Activated CD8-positive, alpha-beta memory T cell treated with anti-CD3 and anti-CD28 coated beads, Interleukin-2, amount 10 ng/mL, durations not matched to agents 7 days and 5 days (primary cell): ENCODE results near the gene PRPH2. TPM values are rescaled to one million over a fixed set of nuclear protein-coding genes. Genes with fewer than 3 reads are reported as not detected.
"Not testable (repeated sequence)": the region's sequence is repeated elsewhere in the genome, so short reads cannot be mapped to it uniquely, and the experiment has no call there.

Source experiments
- ATAC-seq: fragments of 150-1000 bp; cut with Tn5 transposase; one replicate; pipeline ENCODE4 v1.10.0; 2021; ENCODE audit warnings: moderate library complexity
- CTCF ChIA-PET: fragments of 350-600 bp; sonication (Branson Sonifier 250); formaldehyde crosslinking; loops from one replicate; lab custom pipeline; 2021; ENCODE audit warnings: antibody characterized with exemption; lab: Charles Lee
- DNase-seq: peaks from one replicate; pipeline ENCODE4 v3.0.0-alpha.2; 2020
- H3K27ac Mint-ChIP-seq: one replicate; pipeline ENCODE4 v1.8.0; 2021; ENCODE audit warnings: mild to moderate bottlenecking, mixed read lengths
- H3K27me3 Mint-ChIP-seq: one replicate; pipeline ENCODE4 v1.8.0; 2021; ENCODE audit warnings: mixed read lengths
- H3K36me3 Mint-ChIP-seq: one replicate; pipeline ENCODE4 v1.8.0; 2021; ENCODE audit warnings: mild to moderate bottlenecking, mixed read lengths
- H3K4me1 Mint-ChIP-seq: one replicate; pipeline ENCODE4 v1.8.0; 2021; ENCODE audit warnings: mixed read lengths
- H3K4me3 Mint-ChIP-seq: one replicate; pipeline ENCODE4 v1.8.0; 2021; ENCODE audit warnings: mild to moderate bottlenecking, moderate library complexity, mixed read lengths
- H3K9me3 Mint-ChIP-seq: one replicate; pipeline ENCODE4 v1.8.0; 2022; ENCODE audit warnings: low read depth, mixed read lengths
- total RNA-seq, 2 experiments: library from RNA; stranded (reverse); gene quantifications; one replicate each; pipeline ENCODE4 v1.2.3, GENCODE V29; 2021

Gene PRPH2
- total RNA-seq, 2 experiments from 2014 or later: 0.07 TPM; not detected in 1

DNA sequence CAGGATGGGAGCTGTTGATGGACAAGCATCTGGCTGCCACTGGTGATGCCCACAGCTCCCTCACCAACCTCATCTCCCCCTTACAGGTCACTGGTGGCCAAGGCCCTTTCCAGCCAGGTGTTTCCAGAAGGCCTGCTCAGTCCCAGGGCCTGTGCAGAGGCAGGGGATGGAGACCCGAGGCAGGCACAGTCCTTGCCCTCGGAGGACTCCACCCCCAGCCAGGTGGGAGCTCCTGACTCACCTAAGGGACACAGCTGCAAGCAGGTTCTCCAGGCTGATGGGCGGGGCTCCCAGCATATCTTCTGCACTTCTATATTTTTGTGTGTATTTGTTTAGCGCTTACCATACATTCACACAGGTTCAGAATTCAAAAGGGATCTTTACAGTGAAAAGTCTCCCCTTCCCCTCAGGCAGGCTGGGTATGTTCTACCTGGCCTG is 17.4 kb downstream of the PRPH2 start:
- Mint-ChIP-seq H3K9me3 (no peaks in the 10 kb centered on the region), H3K4me1 (peaks cover 15% of the 10 kb centered on the region), H3K27ac (no peak overlapping the region), H3K36me3 (no peaks in the 10 kb centered on the region), H3K27me3 (no peaks in the 10 kb centered on the region), H3K4me3 (no peak overlapping the region)
- ATAC-seq: no peak
- CTCF ChIA-PET: interaction anchor here (0.8 to 1.9 kb wide), 2 partner anchors 21 to 41 kb away, joined by 3 to 6 read pairs; partner anchors contain the start of gene TBCC
- DNase-seq: no peak

GRCh38 chr6:42704251-42704936 is 18.0 kb downstream of the PRPH2 start:
- ATAC-seq: no peak
- Mint-ChIP-seq H3K9me3 (no peaks in the 10 kb centered on the region), H3K4me1 (peaks cover 15% of the 10 kb centered on the region), H3K27me3 (no peaks in the 10 kb centered on the region), H3K27ac (no peak overlapping the region), H3K4me3 (no peak overlapping the region), H3K36me3 (no peaks in the 10 kb centered on the region)
- CTCF ChIA-PET: interaction anchor here (0.8 to 1.9 kb wide), 3 partner anchors 11 to 42 kb away, joined by 3 to 6 read pairs (median 6); partner anchors contain the start of gene TBCC
- DNase-seq: no peak

DNA sequence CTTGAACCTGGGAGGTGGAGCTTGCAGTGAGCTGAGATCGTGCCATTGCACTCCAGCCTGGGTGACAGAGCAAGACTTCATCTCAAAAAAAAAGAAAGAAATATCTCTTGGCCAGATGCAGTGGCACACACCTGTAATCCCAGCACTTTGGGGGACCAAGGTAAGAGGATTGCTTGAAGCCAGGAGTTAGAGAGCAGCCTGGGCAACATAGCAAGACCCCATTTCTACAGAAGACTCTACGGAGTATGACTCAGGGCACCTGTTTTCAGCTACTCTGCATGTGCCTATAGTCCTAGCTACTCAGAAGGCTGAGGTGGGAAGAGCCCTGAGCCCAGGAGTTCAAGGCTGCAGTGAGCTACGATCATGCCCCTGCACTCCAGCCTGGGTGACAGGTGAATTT is 19.6 kb downstream of the PRPH2 start:
- H3K4me1 Mint-ChIP-seq: peaks cover 15% of the 10 kb centered on the region
- H3K9me3 Mint-ChIP-seq, ATAC-seq, DNase-seq, H3K27me3 Mint-ChIP-seq, H3K4me3 Mint-ChIP-seq, H3K36me3 Mint-ChIP-seq, H3K27ac Mint-ChIP-seq: not testable (repeated sequence)
- CTCF ChIA-PET: interaction anchor here (1.3 to 2.7 kb wide), 2 partner anchors 10 to 23 kb away, joined by 6 to 8 read pairs; no protein-coding TSS in a partner anchor

- CTCF ChIA-PET: interaction anchor here (2.7 kb wide), 1 partner anchor 24 kb away, joined by 8 read pairs; no protein-coding TSS in a partner anchor
- no peaks in the 10 kb centered on the region for H3K36me3 Mint-ChIP-seq
- no peaks in the 10 kb centered on the region for H3K27me3 Mint-ChIP-seq
- no peaks in the 10 kb centered on the region for H3K9me3 Mint-ChIP-seq
- H3K27ac Mint-ChIP-seq: no peak overlapping the region
- no peak for DNase-seq
- peaks cover 10% of the 10 kb centered on the region for H3K4me1 Mint-ChIP-seq
- no peak overlapping the region for H3K4me3 Mint-ChIP-seq
- peak; percentile 30 for ATAC-seq
These were observed 20.2 kb downstream of the PRPH2 start for GRCh38 chr6:42702200-42702599.

DNA sequence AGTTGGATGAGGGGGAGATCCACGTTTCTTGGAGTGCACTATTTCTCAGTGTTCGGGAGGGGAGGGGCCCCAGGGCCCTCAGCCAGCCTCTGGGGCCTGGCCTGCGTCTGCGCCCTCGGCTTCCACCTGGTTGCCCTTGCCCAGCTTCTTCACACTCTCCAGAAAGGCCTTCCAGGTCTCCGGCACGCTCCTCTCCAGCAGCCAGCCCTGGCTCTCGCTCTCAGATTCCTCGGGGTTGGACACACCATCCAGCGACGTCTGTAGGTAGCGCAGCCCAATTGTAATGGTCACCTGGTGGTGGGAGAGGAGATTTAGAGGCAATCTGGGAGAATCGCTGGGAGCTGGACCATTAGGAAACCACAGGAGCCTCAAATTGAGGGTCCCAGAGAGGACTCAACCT is 24.2 kb downstream of the PRPH2 start:
- no peak for ATAC-seq
- H3K27ac Mint-ChIP-seq: no peak overlapping the region
- peaks cover 25% of the 10 kb centered on the region for H3K4me1 Mint-ChIP-seq
- CTCF ChIA-PET: interaction anchor here (0.7 kb wide), 1 partner anchor 1096 kb away, joined by 3 read pairs; no protein-coding TSS in a partner anchor
- H3K27me3 Mint-ChIP-seq: no peaks in the 10 kb centered on the region
- H3K4me3 Mint-ChIP-seq: no peak overlapping the region
- H3K9me3 Mint-ChIP-seq: no peaks in the 10 kb centered on the region
- H3K36me3 Mint-ChIP-seq: peaks cover 6% of the 10 kb centered on the region
- no peak for DNase-seq

GRCh38 chr6:42697268-42697655 is 25.1 kb downstream of the PRPH2 start:
- Mint-ChIP-seq H3K4me1 (peaks cover 32% of the 10 kb centered on the region), H3K9me3 (no peaks in the 10 kb centered on the region), H3K27me3 (no peaks in the 10 kb centered on the region), H3K4me3 (no peak overlapping the region), H3K27ac (no peak overlapping the region), H3K36me3 (peaks cover 12% of the 10 kb centered on the region)
- CTCF ChIA-PET: interaction anchor here (1.1 kb wide), 1 partner anchor 29 kb away, joined by 3 read pairs; no protein-coding TSS in a partner anchor
- DNase-seq: no peak
- no peak for ATAC-seq

- CTCF ChIA-PET: interaction anchor here (1.1 kb wide), 1 partner anchor 30 kb away, joined by 3 read pairs; no protein-coding TSS in a partner anchor
- peaks cover 12% of the 10 kb centered on the region for H3K36me3 Mint-ChIP-seq
- H3K4me1 Mint-ChIP-seq: peaks cover 29% of the 10 kb centered on the region
- no peaks in the 10 kb centered on the region for H3K9me3 Mint-ChIP-seq
- ATAC-seq: no peak
- H3K27me3 Mint-ChIP-seq: no peaks in the 10 kb centered on the region
- no peak for DNase-seq
- no peak overlapping the region for H3K4me3 Mint-ChIP-seq
- H3K27ac Mint-ChIP-seq: no peak overlapping the region
These were observed 25.7 kb downstream of the PRPH2 start for GRCh38 chr6:42696526-42697267.

DNA sequence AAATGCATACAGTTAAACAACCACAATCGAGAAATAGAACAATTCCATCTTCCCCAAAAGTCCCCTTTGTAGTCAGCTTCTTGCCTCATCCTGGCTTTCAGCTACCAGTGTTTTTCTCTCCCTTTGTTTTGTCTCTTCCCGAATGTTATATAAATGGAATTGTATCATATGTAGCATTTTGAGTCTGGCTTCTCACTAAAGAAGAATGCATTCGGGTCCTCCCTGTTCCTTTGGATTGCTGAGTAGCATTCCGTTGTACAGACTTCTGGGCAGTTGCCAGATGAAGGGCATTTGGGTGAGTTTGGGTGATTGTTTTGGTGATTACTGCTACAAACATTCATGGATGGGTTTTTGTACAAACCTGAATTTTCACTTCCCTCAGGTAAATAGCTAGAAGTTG is 27.8 kb downstream of the PRPH2 start:
- ATAC-seq (no peak), DNase-seq (no peak)
- Mint-ChIP-seq H3K9me3 (no peaks in the 10 kb centered on the region), H3K27me3 (no peaks in the 10 kb centered on the region), H3K27ac (peak overlapping the region; percentile 83), H3K36me3 (peaks cover 18% of the 10 kb centered on the region), H3K4me3 (no peak overlapping the region), H3K4me1 (peaks cover 36% of the 10 kb centered on the region)
- CTCF ChIA-PET: interaction anchor here (1.4 to 4.0 kb wide), 4 partner anchors 32 to 185 kb away, joined by 5 to 53 read pairs (median 13); partner anchors contain the start of gene RPL7L1

- Mint-ChIP-seq H3K27ac (peak overlapping the region; percentile 83), H3K9me3 (no peaks in the 10 kb centered on the region), H3K4me1 (peaks cover 36% of the 10 kb centered on the region), H3K36me3 (peaks cover 25% of the 10 kb centered on the region), H3K27me3 (no peaks in the 10 kb centered on the region), H3K4me3 (peak overlapping the region; percentile 12)
- ATAC-seq: peak; percentile 83
- CTCF ChIA-PET: interaction anchor here (1.4 to 4.0 kb wide), 6 partner anchors 10 to 186 kb away, joined by 4 to 53 read pairs (median 6); partner anchors contain the start of gene RPL7L1
- DNase-seq: no peak
These were observed 28.6 kb downstream of the PRPH2 start for GRCh38 chr6:42693725-42694323.

- Mint-ChIP-seq H3K9me3 (no peaks in the 10 kb centered on the region), H3K27ac (peak overlapping the region; percentile 59), H3K4me1 (peaks cover 36% of the 10 kb centered on the region), H3K27me3 (no peaks in the 10 kb centered on the region), H3K36me3 (peaks cover 35% of the 10 kb centered on the region), H3K4me3 (no peak overlapping the region)
- CTCF ChIA-PET: interaction anchor here (0.6 to 4.0 kb wide), 14 partner anchors 11 to 302 kb away, joined by 3 to 53 read pairs (median 4); partner anchors contain the start of gene RPL7L1
- ATAC-seq (peak; percentile 31), DNase-seq (no peak)
These were observed 30.1 kb downstream of the PRPH2 start for GRCh38 chr6:42692137-42692911.

DNA sequence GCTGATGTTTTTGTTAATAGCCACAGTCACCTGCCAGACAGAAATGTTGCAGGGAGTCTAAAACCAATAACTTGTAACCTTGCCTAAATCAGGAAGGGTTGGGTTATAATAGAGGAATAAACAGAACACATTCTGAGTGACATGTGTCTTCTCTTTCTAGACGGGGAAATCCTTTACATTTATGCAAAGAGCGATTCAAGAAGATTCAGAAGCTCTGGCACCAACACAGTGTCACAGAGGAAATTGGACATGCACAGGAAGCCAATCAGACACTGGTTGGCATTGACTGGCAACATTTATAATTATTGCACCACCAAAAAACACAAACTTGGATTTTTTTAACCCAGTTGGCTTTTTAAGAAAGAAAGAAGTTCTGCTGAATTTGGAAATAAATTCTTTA is 31.5 kb downstream of the PRPH2 start:
- no peak for ATAC-seq
- H3K4me1 Mint-ChIP-seq: peaks cover 36% of the 10 kb centered on the region
- H3K36me3 Mint-ChIP-seq: peaks cover 43% of the 10 kb centered on the region
- no peaks in the 10 kb centered on the region for H3K27me3 Mint-ChIP-seq
- DNase-seq: no peak
- CTCF ChIA-PET: interaction anchor here (0.6 to 1.7 kb wide), 4 partner anchors 29 to 453 kb away, joined by 3 to 4 read pairs (median 4); no protein-coding TSS in a partner anchor
- H3K9me3 Mint-ChIP-seq: no peaks in the 10 kb centered on the region
- H3K4me3 Mint-ChIP-seq: no peak overlapping the region
- peak overlapping the region; percentile 4 for H3K27ac Mint-ChIP-seq

- DNase-seq (no peak), ATAC-seq (no peak)
- Mint-ChIP-seq H3K9me3 (no peaks in the 10 kb centered on the region), H3K4me1 (peaks cover 36% of the 10 kb centered on the region), H3K4me3 (no peak overlapping the region), H3K36me3 (peaks cover 48% of the 10 kb centered on the region), H3K27ac (peak overlapping the region; percentile 4), H3K27me3 (no peaks in the 10 kb centered on the region)
- CTCF ChIA-PET: interaction anchor here (1.2 kb wide), 1 partner anchor 28 kb away, joined by 4 read pairs; no protein-coding TSS in a partner anchor
These were observed 32.2 kb downstream of the PRPH2 start for GRCh38 chr6:42690151-42690702.
